Measurements from ENCODE around the gene LAMP5.

- TF ChIP-seq ZFX (IDR thresholded peaks at IDR 0.05; ENCODE audit: borderline replicate concordance) (no peak), CTCF (IDR thresholded peaks at IDR 0.05) (no peak)
Measured at GRCh38 chr20:9510911-9511310, 3.5 kb upstream of the LAMP5 start.

Measured in 22Rv1 (cell line).